ENCODE data around the gene CCDC134. TPM values are rescaled to one million over a fixed set of nuclear protein-coding genes. Genes with fewer than 3 reads are reported as not detected.

Gene CCDC134
- total and polyA plus RNA-seq, 9 of the 15 experiments (the other 6 are each of a cell fraction or from before 2014, with no cell fraction given), result 0.56 to 11.9 (median 5.3) TPM

- TF ChIP-seq ZBTB49 (CRISPR knock-in tag; IDR thresholded peaks at IDR 0.05; ENCODE audit: borderline replicate concordance), result no peak
- TF ChIP-seq ZNF140 (CRISPR knock-in tag; IDR thresholded peaks at IDR 0.05), result no peak
- no peak for TF ChIP-seq MLX (CRISPR knock-in tag; conservative IDR thresholded peaks at IDR 0.05)
- TF ChIP-seq MNT (conservative IDR thresholded peaks at IDR 0.05), result peak in 1 of 2 experiments; percentile 63; a peak in 2 of 4 replicates
- TF ChIP-seq TEAD2 (tag; IDR thresholded peaks at IDR 0.05), result no peak
- peak; percentile 82 for TF ChIP-seq ZBTB2 (IDR thresholded peaks at IDR 0.05)
- no peak for TF ChIP-seq SIN3B (IDR thresholded peaks at IDR 0.05; ENCODE audit: low read depth)
- no peak for TF ChIP-seq HDAC8 (tag; IDR thresholded peaks at IDR 0.05)
- TF ChIP-seq RNF219 (CRISPR knock-in tag; IDR thresholded peaks at IDR 0.05), result no peak
- peak; percentile 54; the same call in 1 of the 2 replicates for TF ChIP-seq ZNF592 (IDR thresholded peaks at IDR 0.05)
- peak in 1 of 2 experiments; percentile 87; a peak in 2 of 4 replicates for TF ChIP-seq TEAD1 (CRISPR knock-in tag; IDR thresholded peaks at IDR 0.05)
- no peak for TF ChIP-seq ZNF174 (CRISPR knock-in tag; IDR thresholded peaks at IDR 0.05)
These were observed 45.1 kb downstream of the CCDC134 start (continued) for GRCh38 chr22:41845380-41846267.

Measured in K562 (cell line).